ENCODE data around the gene TELO2.

GRCh38 chr16:1539720-1540555 is 46.8 kb downstream of the TELO2 start:
- TF ChIP-seq CTCF (IDR thresholded peaks at IDR 0.05; ENCODE audit: low read depth, low read length, poor library complexity, severe bottlenecking) (no peak), EZH2phosphoT487 (IDR thresholded peaks at IDR 0.05; ENCODE audit: borderline replicate concordance, low read length) (no peak)
